ENCODE results near the gene SLC45A1.

DNA sequence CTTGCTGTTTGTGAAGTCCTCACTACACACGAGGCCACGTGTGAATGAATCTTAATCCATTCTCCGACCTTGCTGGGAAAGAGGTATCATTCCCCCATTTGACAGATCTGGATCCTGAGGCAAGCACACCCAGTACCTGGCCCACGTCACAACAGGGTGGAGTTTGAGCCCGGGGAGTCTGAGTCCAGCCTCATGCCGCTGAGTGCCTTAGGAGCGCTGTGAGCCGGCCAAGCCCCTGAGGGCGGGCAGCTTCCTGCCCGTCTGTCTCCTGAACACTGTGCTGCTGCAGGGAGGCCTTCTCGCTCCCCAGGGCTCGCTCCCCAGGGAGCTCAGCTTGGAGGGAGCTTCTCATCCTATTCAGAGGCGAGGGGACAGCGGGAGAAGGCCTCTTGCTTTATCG lies 29.7 kb downstream of the SLC45A1 start:
- TF ChIP-seq CTCF (IDR thresholded peaks at IDR 0.05 in 2 of 3, conservative IDR thresholded peaks at IDR 0.05 in 1 of 3; ENCODE audit: borderline replicate concordance in 1 of 3, insufficient read depth in 1 of 3, low read depth in 2 of 3, low read length in 2 of 3) (no peak), EZH2 (IDR thresholded peaks at IDR 0.05) (no peak), POLR2A (IDR thresholded peaks at IDR 0.05; ENCODE audit: borderline replicate concordance, extremely low read depth, insufficient read depth, insufficient read length) (no peak), POLR2AphosphoS5 (IDR thresholded peaks at IDR 0.05; ENCODE audit: low read depth, low read length) (no peak), JUND (IDR thresholded peaks at IDR 0.05) (no peak), FOSL1 (IDR thresholded peaks at IDR 0.05; ENCODE audit: low read depth) (no peak), CEBPB (IDR thresholded peaks at IDR 0.05; ENCODE audit: low read depth) (no peak), EZH2phosphoT487 (IDR thresholded peaks at IDR 0.05; ENCODE audit: borderline replicate concordance) (no peak), SP1 (IDR thresholded peaks at IDR 0.05; ENCODE audit: low read depth) (no peak), YY1 (IDR thresholded peaks at IDR 0.05; ENCODE audit: extremely low read depth, insufficient replicate concordance, low read depth, low read length) (no peak), RAD21 (IDR thresholded peaks at IDR 0.05; ENCODE audit: low read depth) (no peak), MAX (IDR thresholded peaks at IDR 0.05) (no peak)
- TF ChIP-seq, protein P1, sequence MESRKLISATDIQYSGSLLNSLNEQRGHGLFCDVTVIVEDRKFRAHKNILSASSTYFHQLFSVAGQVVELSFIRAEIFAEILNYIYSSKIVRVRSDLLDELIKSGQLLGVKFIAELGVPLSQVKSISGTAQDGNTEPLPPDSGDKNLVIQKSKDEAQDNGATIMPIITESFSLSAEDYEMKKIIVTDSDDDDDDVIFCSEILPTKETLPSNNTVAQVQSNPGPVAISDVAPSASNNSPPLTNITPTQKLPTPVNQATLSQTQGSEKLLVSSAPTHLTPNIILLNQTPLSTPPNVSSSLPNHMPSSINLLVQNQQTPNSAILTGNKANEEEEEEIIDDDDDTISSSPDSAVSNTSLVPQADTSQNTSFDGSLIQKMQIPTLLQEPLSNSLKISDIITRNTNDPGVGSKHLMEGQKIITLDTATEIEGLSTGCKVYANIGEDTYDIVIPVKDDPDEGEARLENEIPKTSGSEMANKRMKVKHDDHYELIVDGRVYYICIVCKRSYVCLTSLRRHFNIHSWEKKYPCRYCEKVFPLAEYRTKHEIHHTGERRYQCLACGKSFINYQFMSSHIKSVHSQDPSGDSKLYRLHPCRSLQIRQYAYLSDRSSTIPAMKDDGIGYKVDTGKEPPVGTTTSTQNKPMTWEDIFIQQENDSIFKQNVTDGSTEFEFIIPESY (IDR thresholded peaks at IDR 0.05; ENCODE audit: extremely low read depth, insufficient replicate concordance, low read length): no peak
- TF ChIP-seq, protein P2, sequence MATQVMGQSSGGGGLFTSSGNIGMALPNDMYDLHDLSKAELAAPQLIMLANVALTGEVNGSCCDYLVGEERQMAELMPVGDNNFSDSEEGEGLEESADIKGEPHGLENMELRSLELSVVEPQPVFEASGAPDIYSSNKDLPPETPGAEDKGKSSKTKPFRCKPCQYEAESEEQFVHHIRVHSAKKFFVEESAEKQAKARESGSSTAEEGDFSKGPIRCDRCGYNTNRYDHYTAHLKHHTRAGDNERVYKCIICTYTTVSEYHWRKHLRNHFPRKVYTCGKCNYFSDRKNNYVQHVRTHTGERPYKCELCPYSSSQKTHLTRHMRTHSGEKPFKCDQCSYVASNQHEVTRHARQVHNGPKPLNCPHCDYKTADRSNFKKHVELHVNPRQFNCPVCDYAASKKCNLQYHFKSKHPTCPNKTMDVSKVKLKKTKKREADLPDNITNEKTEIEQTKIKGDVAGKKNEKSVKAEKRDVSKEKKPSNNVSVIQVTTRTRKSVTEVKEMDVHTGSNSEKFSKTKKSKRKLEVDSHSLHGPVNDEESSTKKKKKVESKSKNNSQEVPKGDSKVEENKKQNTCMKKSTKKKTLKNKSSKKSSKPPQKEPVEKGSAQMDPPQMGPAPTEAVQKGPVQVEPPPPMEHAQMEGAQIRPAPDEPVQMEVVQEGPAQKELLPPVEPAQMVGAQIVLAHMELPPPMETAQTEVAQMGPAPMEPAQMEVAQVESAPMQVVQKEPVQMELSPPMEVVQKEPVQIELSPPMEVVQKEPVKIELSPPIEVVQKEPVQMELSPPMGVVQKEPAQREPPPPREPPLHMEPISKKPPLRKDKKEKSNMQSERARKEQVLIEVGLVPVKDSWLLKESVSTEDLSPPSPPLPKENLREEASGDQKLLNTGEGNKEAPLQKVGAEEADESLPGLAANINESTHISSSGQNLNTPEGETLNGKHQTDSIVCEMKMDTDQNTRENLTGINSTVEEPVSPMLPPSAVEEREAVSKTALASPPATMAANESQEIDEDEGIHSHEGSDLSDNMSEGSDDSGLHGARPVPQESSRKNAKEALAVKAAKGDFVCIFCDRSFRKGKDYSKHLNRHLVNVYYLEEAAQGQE (IDR thresholded peaks at IDR 0.05; ENCODE audit: low read depth): no peak

All from HCT116 (cell line).